Urothelium cell line (cell line): ENCODE results near the gene SDHAF4.
"Not testable (repeated sequence)": the region's sequence is repeated elsewhere in the genome, so short reads cannot be mapped to it uniquely, and the experiment has no call there.

Experiments
- DNase-seq: peaks from one replicate; pipeline ENCODE4 v3.0.0; 2011; ENCODE audit warnings: low spot score, mixed read lengths
- FAIRE-seq: peaks from 2 replicates; lab custom pipeline; 2011; peaks lifted over from hg19 to GRCh38; lab: Jason Lieb, UNC

Gene SDHAF4

DNA sequence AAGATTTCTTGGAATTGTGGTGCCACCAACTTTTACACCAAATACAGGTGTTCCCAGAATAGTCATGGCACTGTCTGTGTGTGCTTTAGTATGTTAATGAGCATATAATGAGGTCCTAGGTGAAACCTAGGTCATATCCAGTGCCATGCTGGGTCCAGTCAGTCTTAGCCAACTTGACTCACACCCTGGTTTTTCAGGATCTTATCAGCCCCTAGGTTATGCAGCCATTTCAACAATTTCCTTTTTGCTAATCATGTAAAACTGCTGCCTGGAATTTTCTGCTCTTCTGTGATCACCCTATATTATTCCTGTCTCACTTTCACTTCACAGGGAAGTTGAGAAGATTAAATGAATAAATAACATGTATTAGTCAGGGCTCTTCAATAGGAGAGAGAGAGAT is 23.7 kb downstream of the SDHAF4 start:
- DNase-seq (no peak), FAIRE-seq (no peak)

DNA sequence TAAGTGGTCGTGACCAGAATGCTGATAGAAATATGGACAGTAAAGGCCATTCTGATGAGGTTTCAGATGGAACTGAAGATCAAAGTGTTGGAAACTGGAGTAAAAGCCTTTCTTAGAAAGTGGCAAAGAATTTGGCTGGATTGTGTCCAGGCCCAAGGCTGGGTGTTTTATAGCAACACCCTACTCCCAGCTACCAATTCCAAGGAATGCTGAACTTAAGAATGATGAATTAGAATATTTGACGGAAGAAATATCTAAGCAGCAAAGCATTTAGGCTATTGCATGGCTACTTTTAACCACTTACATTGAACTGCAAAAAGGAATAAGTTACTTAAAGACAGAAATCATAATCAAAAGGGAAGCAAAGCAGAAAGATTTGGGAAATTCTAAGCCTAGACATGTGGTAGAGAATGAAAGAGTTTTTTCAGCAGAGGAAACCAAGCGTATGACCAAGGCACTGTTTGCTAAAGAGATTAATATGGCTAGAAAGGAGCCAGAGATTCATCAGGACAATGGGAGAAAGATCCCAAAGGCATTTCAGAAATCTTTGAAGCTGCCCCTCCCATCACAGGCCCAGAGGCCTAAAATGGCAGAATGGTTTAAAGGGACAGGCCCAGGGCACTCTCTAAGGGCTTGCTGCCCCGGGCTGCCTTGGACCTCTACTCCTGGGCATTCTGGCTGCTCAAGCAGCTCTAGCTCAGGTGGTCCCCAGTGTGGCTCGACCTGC is 25.8 kb downstream of the SDHAF4 start:
- DNase-seq = no peak
- no peak for FAIRE-seq

DNA sequence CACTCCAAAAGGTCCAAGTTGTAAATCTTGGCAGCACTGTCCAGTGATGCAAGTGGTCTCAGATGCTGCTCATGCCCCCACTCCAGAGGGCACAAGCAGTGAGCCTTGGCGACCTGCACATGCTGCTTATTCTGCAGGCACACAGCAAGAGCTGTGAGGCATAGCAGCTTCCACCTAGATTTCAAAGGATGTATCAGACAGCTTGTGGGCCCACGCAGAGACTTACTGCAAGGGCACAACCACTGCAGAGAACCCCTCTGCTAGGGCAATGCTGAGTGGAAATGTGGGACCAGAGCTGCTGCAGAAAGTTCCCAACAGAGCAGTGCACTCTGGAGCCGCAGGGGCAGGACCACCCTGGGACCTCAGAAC is 26.4 kb downstream of the SDHAF4 start:
- FAIRE-seq = no peak

DNA sequence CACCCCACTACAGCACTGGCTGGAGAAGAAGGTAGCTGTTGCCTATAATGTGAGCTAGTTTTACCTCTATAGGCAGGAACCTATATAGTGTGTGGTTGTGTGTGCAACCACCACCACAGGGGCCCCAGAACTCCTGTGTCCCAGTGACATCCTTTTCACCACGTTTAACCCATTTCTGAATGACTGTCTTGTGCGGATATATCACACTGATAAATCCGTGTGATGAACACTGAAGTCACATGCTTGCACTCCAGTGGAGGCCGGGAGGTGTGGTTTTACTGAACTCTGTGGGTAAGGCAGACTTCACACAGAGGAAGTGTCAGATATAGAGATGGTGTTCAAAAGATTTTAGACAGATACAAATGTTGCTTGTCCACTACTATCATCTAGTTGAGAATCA is 32.5 kb downstream of the SDHAF4 start:
- no peak for DNase-seq
- no peak for FAIRE-seq

More for the DNA sequence above, 26.4 kb downstream of the SDHAF4 start:
- no peak for DNase-seq

DNA sequence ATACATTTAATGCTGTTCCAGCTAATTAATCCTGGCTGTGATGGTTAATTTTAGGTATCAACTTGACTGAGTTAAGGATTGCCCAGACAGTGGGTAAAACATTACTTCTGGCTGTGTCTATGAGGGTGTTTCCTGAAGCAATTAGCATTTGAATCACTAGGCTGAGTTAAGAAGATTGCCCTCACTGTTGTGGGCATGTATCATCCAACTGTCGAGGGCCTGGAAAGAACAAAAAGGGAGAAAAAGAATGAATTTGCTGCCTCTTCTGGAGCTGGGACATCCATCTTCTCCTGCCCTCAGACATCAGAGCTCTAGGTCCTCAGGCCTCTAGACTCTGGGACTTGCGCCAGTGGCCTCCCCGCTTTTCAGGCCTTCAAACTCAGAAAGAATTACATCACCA is 34.3 kb downstream of the SDHAF4 start:
- no peak for DNase-seq
- FAIRE-seq = no peak

DNA sequence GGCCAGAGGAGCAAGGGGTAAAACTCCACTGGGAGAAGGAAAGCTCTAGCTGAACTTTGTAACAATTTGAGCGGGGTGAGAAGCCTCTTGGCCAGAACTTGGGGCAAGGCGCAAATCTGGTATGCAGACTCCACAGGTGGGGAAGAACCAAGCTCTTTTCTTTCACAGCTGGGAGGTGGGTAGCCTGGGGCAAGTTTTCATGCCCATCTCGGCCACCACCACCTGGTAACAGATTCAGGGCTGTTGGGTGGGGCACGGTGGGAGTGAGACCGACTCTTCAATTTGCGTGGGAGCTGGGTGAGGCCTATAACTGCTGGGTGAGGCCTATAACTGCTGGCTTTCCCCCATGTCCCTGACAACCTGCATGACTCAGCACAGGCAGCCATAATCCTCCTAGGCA is 37.5 kb downstream of the SDHAF4 start:
- FAIRE-seq = no peak

DNA sequence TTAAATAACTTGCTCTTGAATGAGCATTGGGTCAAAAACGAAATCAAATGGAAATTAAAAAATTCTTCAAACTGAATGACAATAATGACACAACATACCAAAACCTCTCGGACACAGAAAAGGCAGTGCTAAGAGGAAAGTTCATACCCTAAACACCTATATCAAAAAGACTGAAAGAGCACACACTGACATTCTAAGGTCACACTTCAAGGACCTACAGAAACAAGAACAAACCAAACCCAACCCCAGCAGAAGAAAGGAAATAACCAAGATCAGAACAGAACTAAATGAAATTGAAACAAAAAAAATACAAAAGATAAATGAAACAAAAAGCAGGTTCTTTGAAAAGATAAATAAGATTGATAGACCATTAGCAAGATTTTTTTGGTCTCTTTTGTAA is 40.6 kb downstream of the SDHAF4 start:
- not testable (repeated sequence) for FAIRE-seq, DNase-seq

More for the DNA sequence above, 37.5 kb downstream of the SDHAF4 start:
- no peak for DNase-seq

DNA sequence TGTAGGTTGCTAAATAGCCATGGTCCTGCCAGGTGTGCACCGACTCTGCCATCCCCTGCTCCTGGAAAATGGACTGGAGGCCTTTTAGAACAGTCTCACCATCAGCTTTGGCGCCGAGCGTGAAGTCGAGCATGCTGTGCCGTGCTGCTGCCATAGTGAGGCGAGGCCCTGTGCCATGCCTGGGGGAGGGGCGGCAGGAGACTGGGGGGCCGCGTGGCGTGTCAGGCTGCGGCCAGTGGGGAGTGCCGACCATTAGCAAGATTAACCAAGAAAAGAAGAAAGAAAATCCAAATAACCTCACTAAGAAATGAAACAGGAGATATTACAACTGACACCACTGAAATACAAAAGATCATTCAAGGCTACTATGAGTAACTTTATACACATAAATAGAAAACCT is 42.5 kb downstream of the SDHAF4 start:
- not testable (repeated sequence) for FAIRE-seq, DNase-seq

DNA sequence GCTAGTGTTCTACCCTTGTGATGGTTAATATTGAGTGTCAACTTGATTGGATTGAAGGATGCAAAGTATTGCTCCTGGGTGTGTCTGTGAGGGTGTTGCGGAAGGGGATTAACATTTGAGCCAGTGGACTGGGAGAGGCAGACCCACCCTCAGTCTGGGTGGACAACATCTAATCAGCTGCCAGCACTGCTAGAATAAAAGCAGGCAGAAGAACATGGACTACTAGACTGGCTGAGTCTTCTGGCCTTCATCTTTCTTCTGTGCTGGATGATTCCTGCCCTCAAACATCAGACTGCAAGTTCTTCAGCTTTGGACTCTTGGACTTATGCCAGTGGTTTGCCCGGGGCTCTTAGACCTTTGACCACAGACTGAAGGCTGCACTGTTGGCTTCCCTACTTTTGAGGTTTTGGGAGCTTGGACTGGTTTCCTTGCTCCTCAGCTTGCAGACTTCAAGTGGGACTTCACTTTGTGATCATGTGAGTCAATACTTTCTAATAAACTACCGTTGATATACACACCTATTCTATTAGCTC is 50.1 kb downstream of the SDHAF4 start:
- DNase-seq = no peak
- FAIRE-seq = no peak

DNA sequence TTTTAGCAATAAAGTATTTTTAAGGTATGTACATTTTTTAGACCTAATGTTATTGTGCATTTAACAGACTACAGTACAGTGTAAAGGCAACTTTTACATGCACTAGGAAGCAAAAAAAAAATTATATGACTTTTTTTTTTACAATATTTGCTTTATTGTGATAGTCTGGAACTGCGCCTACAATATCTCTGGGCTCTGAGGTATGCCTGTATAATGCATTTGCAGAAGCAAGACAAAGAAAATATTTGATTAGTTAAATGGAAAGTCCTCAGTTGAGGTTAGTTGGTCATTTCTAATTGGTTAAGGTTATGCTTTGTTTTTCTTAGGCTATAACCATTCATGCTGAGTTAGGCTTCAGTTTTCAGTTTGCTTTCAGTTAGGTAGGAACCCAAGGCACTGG is 54.0 kb downstream of the SDHAF4 start:
- FAIRE-seq (no peak), DNase-seq (no peak)

DNA sequence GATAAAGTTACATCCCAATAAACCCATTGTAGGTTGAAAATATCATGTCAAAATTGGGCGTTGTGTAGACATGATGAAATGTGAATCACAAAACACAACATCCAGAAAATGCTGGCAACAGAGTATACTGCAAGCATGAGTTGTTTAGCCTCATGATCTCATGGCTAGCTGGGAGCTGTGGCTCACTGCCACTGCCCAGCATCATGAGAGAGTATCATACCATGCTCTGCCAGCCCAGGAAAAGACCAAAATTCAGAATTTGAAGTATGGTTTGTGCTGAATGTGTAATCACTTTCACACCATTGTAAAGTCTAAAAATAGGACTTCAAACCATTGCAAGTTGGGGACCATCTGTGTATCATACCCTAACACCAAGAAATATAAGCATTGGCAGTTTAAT is 55.7 kb downstream of the SDHAF4 start:
- no peak for DNase-seq
- no peak for FAIRE-seq

DNA sequence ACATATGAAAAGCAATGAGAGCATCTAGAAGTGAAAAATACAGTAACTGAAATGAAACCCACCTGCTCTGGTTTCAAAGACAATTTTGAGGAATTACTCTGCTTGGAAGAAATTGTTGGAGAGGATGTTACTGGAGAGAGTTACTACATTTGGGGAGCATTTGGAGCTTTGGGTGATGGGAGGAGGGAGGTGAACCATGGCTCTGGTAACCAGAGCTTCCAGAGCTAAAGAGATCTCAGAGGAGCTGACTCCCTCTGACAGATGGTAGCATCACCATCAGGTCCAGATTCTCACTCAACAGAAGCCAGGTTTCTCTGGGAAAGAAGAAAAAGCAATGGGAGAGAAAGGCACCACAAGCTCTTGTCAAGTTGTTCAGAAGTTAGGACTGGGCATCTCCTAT is 58.7 kb downstream of the SDHAF4 start:
- FAIRE-seq (no peak), DNase-seq (no peak)

DNA sequence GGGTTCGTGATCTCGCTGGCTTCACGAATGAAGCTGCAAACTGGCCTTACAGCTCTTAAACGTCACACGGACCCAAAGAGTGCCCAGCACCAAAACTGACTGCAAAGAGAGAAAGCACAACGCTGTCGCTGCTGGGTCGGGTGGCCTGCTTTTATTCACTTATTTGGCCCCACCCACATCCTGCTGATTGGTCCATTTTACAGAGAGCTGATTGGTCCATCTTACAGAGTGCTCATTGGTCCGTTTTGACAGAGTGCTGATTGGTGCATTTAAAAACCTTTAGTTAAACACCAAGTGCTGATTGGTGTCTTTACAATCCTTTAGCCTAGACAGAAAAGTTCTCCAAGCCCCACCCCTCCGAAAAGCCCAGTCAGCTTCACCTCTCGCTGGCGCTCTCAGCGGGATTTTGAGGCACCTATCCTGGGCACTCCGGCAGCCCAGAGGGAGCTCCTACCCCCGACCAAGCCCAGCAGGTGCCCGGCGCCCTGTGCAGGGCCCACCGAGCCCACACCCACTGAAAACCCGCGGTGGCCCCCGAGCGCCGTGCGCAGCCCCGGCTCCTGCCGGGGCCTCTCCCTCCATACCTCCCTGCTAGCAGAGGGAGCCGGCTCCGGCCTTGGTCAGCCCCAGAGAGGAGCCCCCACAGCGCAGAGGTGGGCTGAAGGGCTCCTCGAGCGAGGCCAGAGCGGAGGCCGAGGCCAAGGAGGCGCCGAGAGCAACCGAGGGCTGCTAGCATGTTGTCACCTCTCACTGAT is 60.9 kb downstream of the SDHAF4 start:
- FAIRE-seq (no peak), DNase-seq (no peak)

DNA sequence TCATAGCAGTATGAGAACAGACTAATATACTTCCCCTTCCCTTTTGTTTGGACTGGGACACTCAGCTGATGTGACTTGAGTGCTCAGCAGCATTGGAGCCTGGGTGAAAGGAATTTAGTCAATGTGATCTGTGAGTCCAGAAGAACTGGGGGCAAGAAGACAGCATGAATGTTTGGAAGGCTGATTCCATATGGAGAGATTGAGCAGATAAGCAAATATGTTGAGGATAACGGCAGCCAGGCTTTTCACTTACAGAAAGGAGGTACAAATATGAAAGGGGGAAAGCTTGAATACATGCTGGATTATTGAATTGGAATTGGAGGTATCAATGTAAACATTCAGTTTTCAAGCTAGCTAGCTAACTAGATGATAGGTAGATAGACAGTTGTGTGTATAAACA is 63.2 kb downstream of the SDHAF4 start:
- FAIRE-seq (no peak), DNase-seq (no peak)

DNA sequence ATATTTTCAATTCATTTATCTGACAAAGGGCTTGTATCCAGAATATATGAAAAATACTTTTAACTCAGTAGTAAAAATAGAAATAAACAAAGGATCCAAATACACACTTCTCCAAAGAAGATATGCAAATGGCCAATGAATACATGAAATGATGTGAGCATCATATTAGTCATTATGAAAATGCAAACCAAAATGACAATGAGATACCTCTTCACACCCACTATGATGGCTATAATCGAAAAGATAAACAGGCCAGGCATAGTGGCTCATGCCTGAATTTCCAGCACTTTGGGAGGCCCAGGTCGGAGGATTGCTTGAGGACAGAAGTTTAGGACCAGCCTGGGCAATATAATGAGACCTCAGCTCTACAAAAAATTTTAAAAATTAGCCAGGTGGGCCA is 67.1 kb downstream of the SDHAF4 start:
- FAIRE-seq (no peak), DNase-seq (no peak)

DNA sequence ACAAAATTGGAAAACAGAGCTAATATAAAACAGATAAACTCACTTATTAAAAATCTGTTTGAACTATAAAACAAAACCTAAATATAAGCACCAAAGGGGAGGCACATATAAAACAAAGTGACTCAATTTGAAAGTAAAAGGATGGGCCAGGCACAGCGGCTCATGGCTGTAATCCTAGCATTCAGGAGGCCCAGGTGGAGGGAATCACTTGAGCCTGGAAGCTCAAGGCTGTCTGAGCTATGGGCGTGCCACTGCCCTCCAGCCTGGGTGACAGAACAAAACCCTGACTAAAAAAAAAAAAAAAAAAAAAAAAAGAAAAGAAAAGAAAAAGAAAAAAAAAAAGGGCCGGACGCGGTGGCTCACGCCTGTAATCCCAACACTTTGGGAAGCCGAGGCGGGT is 69.9 kb downstream of the SDHAF4 start:
- DNase-seq (no peak), FAIRE-seq (no peak)

DNA sequence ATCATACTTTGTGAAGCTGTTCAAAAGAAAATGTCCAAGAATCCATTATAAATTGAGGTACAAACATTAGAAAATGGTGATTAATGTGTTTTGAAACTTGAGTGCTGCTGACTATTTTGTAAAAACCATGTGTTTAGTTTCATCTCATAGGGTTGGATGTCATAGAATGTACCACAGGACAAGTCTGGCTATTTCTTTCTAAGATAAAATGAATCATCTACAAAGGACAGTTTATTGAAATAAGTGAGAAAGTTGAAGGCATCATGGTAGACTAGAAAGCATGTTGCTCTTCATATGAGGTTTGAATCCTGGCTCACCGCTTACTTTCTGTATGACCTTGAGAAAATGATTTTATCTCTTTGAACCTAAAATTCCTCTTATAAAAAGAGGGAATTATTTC is 71.7 kb downstream of the SDHAF4 start:
- FAIRE-seq (no peak), DNase-seq (no peak)
